GM12878 (cell line): ENCODE data around the gene ZNF841. TPM values are rescaled to one million over a fixed set of nuclear protein-coding genes. Genes with fewer than 3 reads are reported as not detected.

Experiments
- ATAC-seq: fragments of 200-7000 bp; cut with Tn5 transposase; 3 replicates; pipeline ENCODE4 v1.9.1; 2020; ENCODE audit warnings: mild to moderate bottlenecking, moderate library complexity
- BruUV-seq: library from RNA; stranded (reverse); fragments of 400-500 nt; replicated peaks from 2 replicates; lab custom pipeline; 2021; lab: Mats Ljungman, UMichigan
- CTCF ChIA-PET: fragments of 300-600 bp; sonication (Branson Sonifier 250); formaldehyde crosslinking; extraction: SDS; loops from one replicate; lab custom pipeline; 2021; ENCODE audit warnings: inconsistent platforms; lab: Yijun Ruan, JAX
- POLR2A ChIA-PET: fragments of 350-600 bp; formaldehyde crosslinking; extraction: SDS; loops from one replicate; lab custom pipeline; 2021; ENCODE audit warnings: inconsistent platforms; lab: Charles Lee
- RAD21 ChIA-PET: fragments of 300-600 bp; sonication (Branson Sonifier 250); formaldehyde crosslinking; loops from one replicate; lab custom pipeline; 2023; ENCODE audit warnings: antibody characterized with exemption; ENCODE audit not compliant: unreplicated experiment; lab: Charles Lee
- SMC1A ChIA-PET: fragments of 300-600 bp; sonication (Branson Sonifier 250); formaldehyde crosslinking; loops from one replicate; lab custom pipeline; 2023; ENCODE audit not compliant: unreplicated experiment, uncharacterized antibody; lab: Charles Lee
- DNase-seq: peaks from one replicate; pipeline ENCODE4 v3.0.0-alpha.2; 2011; ENCODE audit warnings: low read depth, low spot score
- FAIRE-seq: peaks from 3 replicates; lab custom pipeline; 2011; peaks lifted over from hg19 to GRCh38; lab: Jason Lieb, UNC
- H2AFZ ChIP-seq: 2 replicates; pipeline ENCODE4 v1.6.0; 2011; ENCODE audit warnings: low read depth, low read length, control low read depth; ENCODE audit not compliant: control insufficient read depth
- H3K27ac ChIP-seq: 2 replicates; pipeline ENCODE4 v1.5.1; 2011; ENCODE audit warnings: control low read depth; ENCODE audit not compliant: control insufficient read depth, insufficient read depth
- H3K27me3 ChIP-seq, 2 experiments: replicated peaks in 1 of 2; 2 replicates each; pipeline versions ENCODE4 v1.6.0 to v1.6.1; 2011; ENCODE audit warnings: low read length in 1 of 2; ENCODE audit not compliant: control insufficient read depth in 2 of 2, insufficient read depth in 2 of 2
- H3K36me3 ChIP-seq, 2 experiments: 2 replicates each; pipeline ENCODE4 v1.5.1; 2011; ENCODE audit warnings: low read length in 1 of 2; ENCODE audit not compliant: control insufficient read depth in 2 of 2, insufficient read depth in 2 of 2
- H3K4me1 ChIP-seq: 2 replicates; pipeline ENCODE4 v1.6.1; 2011; ENCODE audit warnings: mild to moderate bottlenecking, low read length, moderate library complexity, mixed read lengths; ENCODE audit not compliant: control insufficient read depth, insufficient read depth
- H3K4me2 ChIP-seq: 2 replicates; pipeline ENCODE4 v1.6.0; 2011; ENCODE audit warnings: control low read depth; ENCODE audit not compliant: control insufficient read depth, insufficient read depth
- H3K4me3 ChIP-seq: fragments of 200-600 bp; sonication (generic); 2 replicates; pipeline ENCODE4 v1.5.1; 2016
- H3K79me2 ChIP-seq: 2 replicates; pipeline ENCODE4 v1.6.0; 2011; ENCODE audit warnings: low read length; ENCODE audit not compliant: control insufficient read depth, insufficient read depth
- H3K9ac ChIP-seq: 2 replicates; pipeline ENCODE4 v1.8.0; 2011; ENCODE audit warnings: low read length, control low read depth, mixed read lengths; ENCODE audit not compliant: control insufficient read depth, insufficient read depth
- H3K9me3 ChIP-seq: replicated peaks from 3 replicates; pipeline ENCODE4 v1.5.1; 2011; ENCODE audit warnings: mild to moderate bottlenecking, low read length; ENCODE audit not compliant: control insufficient read depth, insufficient read depth
- H4K20me1 ChIP-seq: 2 replicates; pipeline ENCODE4 v1.6.0; 2011; ENCODE audit not compliant: control insufficient read depth, insufficient read depth
- BCL3 ChIP-seq: IDR thresholded peaks from 2 replicates; pipeline ENCODE4 v1.6.1; 2011; ENCODE audit warnings: borderline replicate concordance, low read depth, mild to moderate bottlenecking, moderate library complexity, low read length; ENCODE audit not compliant: insufficient read depth, poor library complexity, severe bottlenecking
- BCLAF1 ChIP-seq: fragments of 450-650 bp; IDR thresholded peaks from 2 replicates; pipeline ENCODE4 v1.6.1; 2017; ENCODE audit warnings: antibody characterized with exemption, mild to moderate bottlenecking, moderate library complexity
- CBX5 ChIP-seq: sonication (generic); IDR thresholded peaks from 2 replicates; pipeline ENCODE4 v1.6.1; 2016; ENCODE audit warnings: low read depth, moderate library complexity, mild to moderate bottlenecking, inconsistent platforms
- CHD1 ChIP-seq: IDR thresholded peaks from 2 replicates; pipeline ENCODE4 v1.6.1; 2012; ENCODE audit warnings: low read depth, low read length, improper control_type of control experiment
- CREM ChIP-seq: IDR thresholded peaks from 2 replicates; pipeline ENCODE4 v1.6.1; 2014; ENCODE audit warnings: antibody characterized with exemption, low read depth
- ESRRA ChIP-seq: IDR thresholded peaks from 2 replicates; pipeline ENCODE4 v1.6.1; 2012; ENCODE audit warnings: mild to moderate bottlenecking, low read length, improper control_type of control experiment
- FOXM1 ChIP-seq: IDR thresholded peaks from 2 replicates; pipeline ENCODE4 v1.6.1; 2012; ENCODE audit warnings: low read depth, mild to moderate bottlenecking, inconsistent platforms, low read length, moderate library complexity
- HDAC6 ChIP-seq: fragments of 200-600 bp; sonication (generic); IDR thresholded peaks from one replicate; pipeline ENCODE4 v1.8.0; 2017; ENCODE audit warnings: antibody characterized with exemption; ENCODE audit not compliant: unreplicated experiment
- NFYA ChIP-seq: IDR thresholded peaks from 2 replicates; pipeline ENCODE4 v1.6.1; 2011; ENCODE audit warnings: low read depth, mild to moderate bottlenecking, low read length, improper control_type of control experiment, borderline replicate concordance
- PAX5 ChIP-seq: IDR thresholded peaks from 2 replicates; pipeline ENCODE4 v1.6.1; 2011; ENCODE audit warnings: low read depth, low read length, borderline replicate concordance
- RBBP5 ChIP-seq: fragments of 200-600 bp; sonication (generic); conservative IDR thresholded peaks from 2 replicates; pipeline ENCODE4 v1.6.1; 2016
- SP1 ChIP-seq: IDR thresholded peaks from one replicate; pipeline ENCODE4 v1.6.1; 2011; ENCODE audit warnings: low read depth, low read length
- WGBS: methylation state at CpG from one replicate; pipeline ENCODE4 v1.1.6; 2016; ENCODE audit warnings: low lambda C conversion rate; ENCODE audit not compliant: insufficient replicate concordance, insufficient coverage; ENCODE audit errors: missing lambda C conversion rate; 5-methylcytosine and 5-hydroxymethylcytosine counted together
- in situ Hi-C: fragments of 300-500 bp; cut with MboI; formaldehyde crosslinking; loops from 9 replicates; pipeline ENCODE4 v1.14.3; 2018; ENCODE audit warnings: mixed read lengths
- intact Hi-C: fragments of 100-400 bp; cut with micrococcal nuclease; formaldehyde crosslinking; loops from one replicate; pipeline ENCODE4 v1.14.2; 2022; ENCODE audit not compliant: unreplicated experiment
- polyA plus RNA-seq, 11 experiments: library from polyadenylated mRNA; depleted of rRNA in 4 of 11; unstranded in 6 of 11; stranded (reverse) in 5 of 11; fragments of >200 nt; fragmentation: Nextera tagmentation in 4 of 11; fragmentation: Illumina TruSeq in 1 of 11; extraction: Ambion mirVana in 4 of 11; extraction: Trizol in 1 of 11; gene quantifications; 1 replicate in 1 of 11; 2 replicates in 10 of 11; pipeline versions ENCODE4 v1.2.1 to v1.2.3, GENCODE V29; 2011 to 2016; ENCODE audit warnings: inconsistent platforms in 2 of 11, missing spikeins in 2 of 11, low read depth in 1 of 11
- total RNA-seq, 4 experiments: library from RNA; depleted of rRNA in 3 of 4; stranded (reverse); fragments of >200 nt in 3 of 4; fragmentation: Illumina TruSeq in 1 of 4; extraction: Trizol in 1 of 4; gene quantifications; 2 replicates each; pipeline versions ENCODE4 v1.2.1 to v1.2.3, GENCODE V29; 2013 to 2021

ZNF841 gene
- total and polyA plus RNA-seq, 10 of the 15 experiments (the other 5 are each of a cell fraction or from before 2014, with no cell fraction given) = 1.4 to 15.0 (median 8.2) TPM

GRCh38 chr19:52101866-52102562 is 6.4 kb upstream of the ZNF841 start:
- Histone ChIP-seq H3K27ac (no peak overlapping the region), H3K79me2 (no peaks in the 10 kb centered on the region)
- BruUV-seq = no TSS peak
- RAD21 ChIA-PET = no interaction called here
- TF ChIP-seq FOXM1 = no peak
- TF ChIP-seq BCL3 = no peak
- TF ChIP-seq SP1 = no peak
- TF ChIP-seq CHD1 = no peak
- TF ChIP-seq HDAC6 = no peak
- TF ChIP-seq ESRRA = no peak
- TF ChIP-seq RBBP5 = no peak
- no peak for TF ChIP-seq PAX5
- no peak for TF ChIP-seq NFYA
- no peak for TF ChIP-seq CBX5
- no peak for TF ChIP-seq BCLAF1
- no peak for TF ChIP-seq CREM
- TF ChIP-seq, all 136 proteins: peak for 0
- Histone ChIP-seq H3K4me2 (no peak overlapping the region), H3K9me3 (peaks cover 5% of the 10 kb centered on the region; the same call in 2 of the 3 replicates), H4K20me1 (no peaks in the 10 kb centered on the region), H3K4me3 (no peak overlapping the region), H2AFZ (no peak overlapping the region), H3K9ac (no peak overlapping the region), H3K4me1 (no peaks in the 10 kb centered on the region), H3K36me3 (no peaks in the 10 kb centered on the region), H3K27me3 (no peaks in the 10 kb centered on the region)
- FAIRE-seq (no peak), DNase-seq (no peak), ATAC-seq (no peak)
- CTCF ChIA-PET = no interaction called here
- intact Hi-C loops = no loop called here
- SMC1A ChIA-PET = no interaction called here
- POLR2A ChIA-PET = no interaction called here
- 28% methylated on average over 2 of the region's 2 CpGs for WGBS
- in situ Hi-C loops = no loop called here
